GM21576 (cell line): Measurements from ENCODE around the gene TRABD2B.

Source experiments
- ATAC-seq: cut with Tn5 transposase; IDR thresholded peaks from one replicate; pipeline ENCODE4 v1.9.1; 2021; ENCODE audit warnings: mild to moderate bottlenecking, moderate library complexity; ENCODE audit not compliant: unreplicated experiment

The TRABD2B gene

DNA sequence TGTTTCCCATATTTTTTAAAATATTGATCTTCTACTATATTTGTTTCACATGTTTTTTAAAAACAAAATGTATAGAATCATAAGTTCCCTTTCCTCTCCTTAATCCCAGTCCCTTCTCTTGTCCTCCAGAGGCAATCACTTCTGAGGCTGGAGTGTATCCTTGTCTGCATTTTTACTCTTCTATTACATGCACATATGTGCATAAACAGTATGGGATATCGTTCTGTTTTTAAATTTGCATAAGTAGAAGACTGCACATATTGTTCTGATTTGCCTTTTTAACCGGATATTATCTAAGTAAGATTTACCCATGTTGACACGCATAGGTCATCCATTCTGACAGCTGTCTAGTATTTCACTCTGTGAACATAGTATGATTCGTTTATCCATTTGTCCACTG lies 142.0 kb downstream of the TRABD2B start:
- no peak for ATAC-seq

DNA sequence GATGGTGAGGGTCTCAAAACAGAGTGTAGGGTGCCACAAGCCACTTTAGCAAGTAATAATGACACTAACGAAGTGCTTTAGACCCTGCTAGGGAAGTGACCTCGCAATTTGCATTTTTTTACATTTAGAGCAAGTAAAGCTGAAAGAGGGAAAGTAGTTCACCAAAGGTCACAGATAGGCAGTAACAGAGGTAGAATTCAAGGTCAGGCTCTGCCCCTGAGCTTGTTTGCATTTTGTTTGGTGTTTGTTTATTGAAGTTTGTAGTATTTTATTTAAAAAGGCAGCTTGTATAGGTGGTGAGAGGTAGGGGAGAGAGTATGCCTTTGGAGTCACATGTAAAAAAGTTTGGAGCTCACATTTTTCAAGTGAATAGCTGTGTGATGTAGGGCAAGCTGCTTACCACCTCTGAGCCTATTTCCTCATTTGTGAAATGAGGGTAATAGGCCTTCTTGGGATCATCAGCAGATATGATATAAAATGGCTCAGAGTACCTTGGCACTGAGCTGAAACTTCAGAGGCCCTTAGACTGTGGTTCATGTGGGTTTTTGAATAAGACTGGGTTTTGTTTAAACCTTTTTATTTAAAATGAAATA lies 142.5 kb downstream of the TRABD2B start:
- ATAC-seq: no peak

DNA sequence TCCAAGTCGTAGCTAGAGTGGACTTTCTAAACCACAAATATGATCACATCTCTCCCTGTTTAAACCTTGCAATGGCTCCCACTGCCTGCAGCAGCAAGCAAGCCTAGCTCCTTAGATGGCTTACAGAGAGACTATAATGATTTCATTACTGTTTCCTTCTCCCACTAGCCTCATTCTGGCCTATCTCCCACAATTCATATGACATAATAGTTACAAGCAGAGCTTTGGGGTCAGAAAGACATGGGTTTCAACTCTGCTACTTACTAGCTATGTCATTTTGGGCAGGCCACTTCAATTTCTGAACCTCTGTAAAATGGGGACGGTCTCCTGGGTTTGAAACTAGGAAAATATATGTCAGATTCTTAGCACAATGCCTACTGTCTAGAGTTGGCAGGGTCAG lies 143.3 kb downstream of the TRABD2B start:
- no peak for ATAC-seq

DNA sequence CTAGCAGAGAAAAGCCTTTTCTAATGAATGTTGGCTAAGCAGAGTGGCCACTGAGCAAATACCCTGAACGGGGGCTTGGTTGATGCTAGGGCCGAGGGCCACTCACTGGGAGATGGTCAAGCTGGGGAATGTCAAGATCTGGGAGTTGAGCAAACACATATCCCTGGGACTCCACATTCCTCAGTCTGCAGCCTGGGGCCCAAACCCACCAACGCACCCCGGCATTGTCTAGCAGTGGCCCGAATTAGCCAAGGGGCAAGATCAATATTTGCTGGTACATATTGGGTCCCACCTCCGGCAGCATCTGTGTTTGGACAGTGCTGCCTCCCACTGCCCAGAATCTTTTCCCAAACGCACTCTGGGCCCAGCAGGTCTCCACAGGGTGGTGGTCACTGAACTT lies 144.1 kb downstream of the TRABD2B start:
- no peak for ATAC-seq

DNA sequence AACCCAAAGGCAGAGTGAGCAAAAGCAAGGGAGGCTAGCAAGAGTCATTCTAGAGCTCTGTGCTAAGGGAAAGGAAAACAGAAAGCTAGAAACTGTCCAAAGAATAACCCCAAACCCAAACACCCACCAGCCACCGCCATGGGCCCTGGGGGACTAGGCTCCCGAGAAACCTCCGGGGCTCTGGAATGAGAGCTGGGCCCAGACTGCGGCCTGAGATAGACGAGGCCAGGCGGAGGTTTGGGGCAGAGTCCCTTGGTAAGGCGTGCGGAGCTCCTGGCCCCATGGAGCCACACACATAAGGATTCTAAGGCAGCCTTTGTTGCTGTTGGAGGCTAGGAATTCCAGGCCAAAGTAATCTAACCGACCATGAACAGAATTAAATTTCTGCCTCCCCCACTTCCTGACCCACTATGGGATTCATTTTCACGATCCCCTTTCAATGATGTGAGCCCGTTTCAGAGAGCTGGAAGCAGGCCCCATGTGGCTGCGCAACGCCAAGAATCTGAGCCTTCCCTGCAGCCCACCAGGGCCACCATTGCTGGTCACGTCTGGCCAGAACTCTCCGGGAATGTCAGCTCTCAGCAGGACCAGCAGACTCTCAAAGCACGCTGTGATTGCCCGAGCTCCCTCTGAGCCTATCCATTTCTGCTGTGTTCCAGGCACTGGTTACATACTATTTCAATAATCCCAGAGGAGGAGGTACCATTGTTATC lies 145.0 kb downstream of the TRABD2B start:
- ATAC-seq: no peak

DNA sequence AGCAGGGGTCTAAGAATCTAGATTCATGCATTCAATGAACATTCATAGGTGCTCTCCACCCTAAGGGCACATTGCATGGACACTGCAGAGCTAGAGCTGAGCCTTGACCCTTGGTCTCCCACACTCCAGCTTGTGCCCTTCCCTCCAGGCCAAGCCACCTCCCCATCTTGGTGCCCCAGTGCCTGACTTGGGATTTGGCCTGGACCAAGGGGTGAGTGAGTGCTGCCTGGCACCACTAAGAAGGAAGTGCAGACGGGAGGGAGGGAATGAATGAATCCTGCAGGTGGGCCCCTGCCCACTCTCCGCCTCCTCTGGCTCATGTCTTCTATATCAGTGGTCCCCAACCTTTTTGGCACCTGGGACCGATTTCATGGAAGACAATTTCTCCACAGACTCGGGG lies 146.7 kb downstream of the TRABD2B start:
- no peak for ATAC-seq

DNA sequence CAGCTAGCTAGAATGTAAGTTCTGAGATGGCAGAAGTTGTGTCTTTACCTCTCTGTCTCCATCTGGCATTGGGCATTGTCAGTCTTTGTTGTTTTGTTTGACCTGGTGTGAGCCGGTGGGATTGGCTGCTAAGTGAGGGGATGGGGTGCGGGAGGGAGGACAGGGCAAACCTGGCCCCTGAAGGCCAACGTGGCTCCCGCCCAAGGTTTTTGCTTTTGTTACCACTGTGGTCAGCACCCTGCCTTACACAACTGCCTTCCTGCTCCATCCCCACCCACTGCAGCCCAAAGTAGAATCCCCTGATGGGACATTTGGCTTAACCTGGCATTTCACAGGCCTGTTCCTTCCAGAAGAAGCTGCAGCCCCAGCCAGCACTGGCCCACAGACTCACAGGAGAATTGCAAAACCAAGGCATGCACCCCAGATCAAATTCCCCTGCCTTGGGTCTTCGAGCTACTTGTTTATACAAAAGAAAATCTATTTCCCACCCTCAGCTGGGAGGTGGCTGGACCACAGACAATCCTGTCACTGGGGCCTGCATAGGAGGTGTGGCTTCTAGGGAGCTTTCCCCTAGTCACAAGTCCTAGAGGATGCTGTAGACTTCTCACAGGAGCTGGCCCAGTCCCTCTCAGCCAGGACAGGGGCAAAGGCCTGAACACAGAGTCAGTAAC lies 147.5 kb downstream of the TRABD2B start:
- no peak for ATAC-seq

DNA sequence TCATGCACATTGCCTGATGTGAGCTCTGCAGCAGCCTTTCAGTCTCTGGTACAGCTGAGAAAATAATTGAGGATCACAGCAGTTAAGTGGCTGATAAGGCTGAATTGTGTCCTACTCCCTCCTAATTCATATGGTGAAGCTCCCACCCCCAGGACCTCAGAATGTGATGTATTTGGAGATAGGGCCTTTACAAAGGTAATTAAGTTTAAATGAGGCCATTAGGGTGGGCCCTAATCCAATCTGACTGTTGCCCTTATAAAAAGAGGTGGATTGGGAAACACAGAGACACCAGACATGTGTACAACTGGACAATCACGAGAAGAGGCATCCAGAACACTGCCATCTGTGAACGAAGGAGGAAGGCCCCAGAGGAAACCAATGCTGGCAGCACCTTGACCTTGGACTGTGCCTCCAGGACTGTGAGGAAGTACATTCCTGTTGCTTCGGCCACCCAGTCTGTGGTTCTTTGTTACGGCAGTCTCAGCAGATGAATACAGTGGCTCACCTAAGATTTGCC lies 148.1 kb downstream of the TRABD2B start:
- no peak for ATAC-seq

DNA sequence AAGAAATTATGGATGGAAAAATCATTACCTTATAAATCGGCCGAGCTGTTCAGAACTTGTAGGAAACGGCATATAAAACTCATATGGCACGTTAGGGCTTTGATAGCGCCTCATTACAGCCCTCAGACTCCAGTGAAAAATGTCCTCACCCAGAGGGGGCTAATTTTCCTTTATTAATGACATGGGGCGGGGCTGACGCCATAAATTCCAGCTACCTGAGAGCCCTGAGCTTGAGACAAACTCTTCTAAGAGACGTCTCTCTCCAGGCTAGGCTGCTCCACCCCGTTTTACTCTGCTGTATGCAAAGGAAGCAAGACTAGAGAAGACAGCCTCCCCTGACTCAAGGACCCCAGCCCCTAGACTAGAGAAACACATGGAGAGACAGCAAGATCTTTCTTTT lies 149.4 kb downstream of the TRABD2B start:
- no peak for ATAC-seq

DNA sequence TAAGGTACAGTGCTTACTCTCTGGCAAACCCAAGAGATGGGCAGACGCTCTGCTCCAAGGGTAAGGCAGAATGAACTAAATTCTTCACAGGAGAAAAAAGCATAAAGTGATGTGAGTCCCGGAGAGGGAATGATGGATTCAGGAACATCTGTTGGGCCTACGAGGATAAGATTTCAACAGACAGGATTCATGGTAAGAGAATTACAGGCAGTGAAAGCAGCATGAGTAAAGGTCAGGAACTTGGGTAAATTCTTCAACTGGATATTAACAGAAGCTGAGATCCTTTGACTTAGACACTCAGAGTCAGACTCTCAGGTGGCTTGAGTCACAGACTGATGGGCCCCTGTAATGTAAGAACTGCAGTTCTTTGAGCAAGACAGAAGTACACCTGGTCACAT lies 152.6 kb downstream of the TRABD2B start:
- ATAC-seq: no peak

DNA sequence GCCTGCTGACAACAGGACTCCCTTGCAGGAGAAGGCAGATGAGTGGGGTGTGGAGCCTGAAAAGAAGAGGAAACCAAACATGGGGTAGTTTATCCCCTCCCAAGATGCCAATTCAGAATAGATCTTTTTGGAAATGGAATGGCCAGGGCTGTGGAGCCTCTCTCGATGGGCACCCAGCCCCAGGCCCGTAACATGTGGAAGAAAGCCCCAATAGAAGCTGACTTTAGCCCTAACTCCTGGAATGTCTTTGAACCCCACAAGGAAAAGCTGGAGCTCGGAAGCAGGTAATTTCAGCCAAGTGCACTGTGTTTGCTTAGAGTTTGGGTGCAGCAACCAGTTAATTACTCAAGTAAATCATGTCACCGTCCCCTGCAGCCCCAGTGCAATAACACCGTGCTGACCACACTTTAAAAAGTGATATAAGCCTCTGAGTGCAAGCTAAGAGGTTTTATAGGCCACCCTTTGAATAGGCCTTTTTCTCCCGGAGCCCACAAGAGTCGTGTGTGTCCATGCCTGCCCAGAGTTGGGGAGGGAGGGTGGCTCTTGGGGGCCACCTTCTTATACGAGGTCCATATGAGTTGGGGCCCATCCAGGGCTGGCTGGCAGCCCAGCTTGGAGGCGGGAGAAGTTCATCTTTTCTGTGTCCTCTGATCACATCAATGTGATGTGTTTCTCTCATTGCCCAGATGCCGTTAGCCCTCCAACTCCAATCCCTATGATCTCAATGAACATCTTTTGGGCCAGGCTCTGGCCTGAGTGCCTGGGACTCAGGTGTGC lies 153.2 kb downstream of the TRABD2B start:
- ATAC-seq: no peak

DNA sequence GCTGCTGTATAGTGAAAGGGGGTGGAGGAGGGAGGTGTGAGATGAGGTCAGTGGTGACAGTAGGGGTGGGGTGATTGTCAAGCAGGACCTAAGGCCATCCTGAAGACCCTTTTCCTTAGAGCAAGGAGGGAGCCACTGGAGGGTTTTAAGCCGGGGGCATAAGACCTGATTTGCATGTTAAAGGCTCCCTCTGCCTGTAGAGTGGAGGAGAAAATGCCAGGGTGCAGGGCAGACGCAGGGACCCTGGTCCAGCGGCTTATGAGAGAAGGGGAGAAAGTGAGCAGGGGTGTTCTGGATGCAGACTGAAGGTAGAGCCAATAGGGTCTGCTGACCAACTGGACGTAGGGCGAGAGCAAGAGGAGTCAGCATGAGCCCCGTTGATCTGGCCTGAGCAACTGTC lies 154.1 kb downstream of the TRABD2B start:
- ATAC-seq: no peak

DNA sequence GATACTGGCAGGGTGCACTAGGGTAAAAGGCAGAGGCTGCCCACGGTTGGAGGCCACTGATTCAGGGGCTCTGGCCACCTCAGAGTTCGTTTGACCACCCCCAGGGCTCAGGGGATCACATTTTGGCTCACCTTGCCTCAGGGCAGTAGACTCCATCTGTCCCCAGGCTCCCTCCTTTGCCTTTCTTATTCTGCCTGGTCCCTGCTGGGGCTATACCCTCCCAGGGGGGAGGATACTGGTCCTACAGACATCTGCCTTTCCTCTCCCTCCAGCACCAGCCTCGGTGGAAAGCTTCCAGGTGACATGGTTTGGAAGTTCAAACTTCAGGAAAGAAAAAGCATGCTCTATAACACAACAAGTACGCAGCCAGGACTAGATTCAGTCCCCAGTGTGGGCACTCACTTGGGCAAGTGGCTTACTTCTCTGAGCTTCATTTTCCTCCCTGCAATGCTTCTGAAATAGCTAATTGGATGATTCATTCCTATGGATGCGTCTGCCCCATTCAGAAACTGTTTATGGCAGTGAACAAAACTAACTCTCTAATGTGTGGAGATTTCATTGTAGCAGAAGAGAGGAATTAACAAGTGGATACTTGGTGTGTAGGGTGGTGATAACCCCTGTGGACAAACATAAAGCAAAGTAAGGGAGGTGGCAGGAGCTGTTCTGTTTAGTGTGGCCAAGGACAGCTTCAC lies 154.8 kb downstream of the TRABD2B start:
- ATAC-seq: no peak

DNA sequence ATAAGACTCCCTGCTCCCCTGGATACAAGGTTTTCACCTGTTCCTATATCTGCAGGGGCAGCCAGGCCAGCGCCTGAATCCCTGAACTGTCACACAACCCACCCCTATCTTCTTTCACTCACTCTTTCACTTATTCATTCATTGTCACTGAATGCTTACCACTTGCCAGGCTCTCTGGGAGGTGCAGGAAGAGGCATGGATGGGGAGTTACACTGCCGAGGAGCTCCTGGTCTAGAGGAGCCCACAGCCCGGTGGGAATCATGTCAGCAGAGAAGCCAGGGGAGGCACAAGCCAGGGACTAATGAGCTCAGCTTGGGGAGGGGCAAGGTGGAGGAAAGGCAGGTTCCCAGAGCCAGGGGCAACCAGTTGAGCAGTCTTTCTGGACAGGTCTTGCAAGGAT lies 155.8 kb downstream of the TRABD2B start:
- no peak for ATAC-seq

DNA sequence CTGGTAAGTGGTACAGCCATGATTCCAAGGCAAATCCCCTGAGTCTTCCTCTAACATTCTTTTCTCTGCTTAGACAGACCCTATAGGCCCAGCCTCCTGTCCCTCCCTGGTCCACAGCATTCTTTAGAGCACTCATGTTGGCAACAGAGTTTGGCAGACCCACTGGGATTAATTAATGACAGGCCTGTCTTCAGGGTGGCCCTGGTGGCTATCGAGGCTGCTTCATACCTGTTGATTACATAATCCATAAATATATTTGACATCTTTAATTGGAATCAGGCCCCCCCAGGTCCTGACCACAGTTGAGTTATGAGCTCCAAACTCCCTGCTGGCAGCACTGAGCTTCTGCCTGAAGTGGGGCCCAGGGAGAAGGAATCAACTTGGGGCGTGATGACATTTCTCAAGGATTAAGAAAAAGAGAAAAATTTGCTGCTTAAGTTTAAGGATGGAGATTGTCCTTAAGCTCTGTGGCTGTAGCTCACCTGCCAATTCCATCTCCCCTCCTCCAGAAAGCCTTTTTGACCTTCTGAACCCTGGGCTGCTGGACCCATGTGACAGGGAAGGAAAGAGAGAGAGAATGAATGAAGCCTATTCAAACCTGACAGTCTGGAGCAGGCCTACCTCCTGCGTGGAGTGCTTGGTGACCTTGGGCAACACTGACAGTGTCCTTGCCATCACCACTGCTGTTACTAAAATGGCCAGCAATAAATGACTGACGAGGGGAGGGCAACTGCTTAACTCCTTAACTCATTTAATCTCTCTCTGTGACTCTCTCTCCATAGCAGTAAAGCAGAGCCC lies 156.6 kb downstream of the TRABD2B start:
- ATAC-seq: no peak

DNA sequence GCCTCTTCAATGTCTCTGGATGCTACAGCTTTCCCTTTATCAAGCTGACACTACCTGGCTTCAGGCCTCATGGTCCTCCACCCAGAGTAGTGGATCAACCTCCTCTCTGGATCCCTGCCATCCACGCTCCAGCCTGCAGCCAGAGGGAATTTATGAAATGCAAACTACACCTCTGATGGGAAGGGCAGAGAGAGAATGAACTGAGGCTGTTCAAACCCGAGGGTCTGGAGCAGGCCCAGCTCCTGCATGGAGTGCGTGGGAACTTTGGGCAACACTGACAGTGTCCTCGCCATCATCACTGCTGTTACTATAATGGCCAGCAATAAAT lies 157.8 kb downstream of the TRABD2B start:
- ATAC-seq: no peak

DNA sequence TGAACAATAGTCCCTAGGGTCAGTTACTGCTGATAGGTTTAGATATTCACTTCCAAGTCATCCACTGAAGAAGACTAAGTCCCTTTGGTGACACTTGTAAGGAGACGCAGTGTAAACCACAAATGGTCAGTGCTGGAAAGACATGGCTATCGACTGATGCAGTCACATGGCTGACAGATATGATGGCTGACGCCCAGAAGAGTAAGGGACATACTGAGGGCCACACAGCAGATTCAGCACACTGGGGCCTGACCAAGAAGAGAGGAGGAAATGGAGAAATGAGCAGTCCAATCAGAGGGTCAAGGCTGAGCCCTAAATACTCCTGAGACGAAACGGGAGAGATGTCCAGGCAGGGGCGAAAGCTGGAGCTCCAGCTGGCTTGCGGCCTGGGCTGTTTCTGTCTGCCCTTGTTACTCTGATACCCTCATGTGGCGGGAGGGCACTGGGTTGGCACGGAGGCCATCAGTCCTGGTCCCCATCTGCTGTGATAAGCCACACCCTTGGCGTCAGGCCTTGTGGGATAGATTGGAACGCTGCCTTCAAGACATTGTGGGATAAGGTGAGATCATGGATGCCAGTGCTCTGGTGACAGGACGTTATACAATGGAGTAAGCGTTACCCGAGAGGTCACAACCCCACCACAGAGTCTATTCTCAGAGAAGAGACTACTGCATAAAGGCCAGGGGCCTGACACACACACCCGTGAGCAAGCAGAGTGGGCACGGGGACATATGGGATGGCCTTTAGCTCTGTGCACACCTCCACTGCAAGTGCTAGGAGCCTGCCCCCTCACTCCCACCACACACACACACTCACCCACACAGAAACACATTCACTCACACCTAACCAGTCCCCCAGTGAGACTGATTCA lies 158.4 kb downstream of the TRABD2B start:
- no peak for ATAC-seq

DNA sequence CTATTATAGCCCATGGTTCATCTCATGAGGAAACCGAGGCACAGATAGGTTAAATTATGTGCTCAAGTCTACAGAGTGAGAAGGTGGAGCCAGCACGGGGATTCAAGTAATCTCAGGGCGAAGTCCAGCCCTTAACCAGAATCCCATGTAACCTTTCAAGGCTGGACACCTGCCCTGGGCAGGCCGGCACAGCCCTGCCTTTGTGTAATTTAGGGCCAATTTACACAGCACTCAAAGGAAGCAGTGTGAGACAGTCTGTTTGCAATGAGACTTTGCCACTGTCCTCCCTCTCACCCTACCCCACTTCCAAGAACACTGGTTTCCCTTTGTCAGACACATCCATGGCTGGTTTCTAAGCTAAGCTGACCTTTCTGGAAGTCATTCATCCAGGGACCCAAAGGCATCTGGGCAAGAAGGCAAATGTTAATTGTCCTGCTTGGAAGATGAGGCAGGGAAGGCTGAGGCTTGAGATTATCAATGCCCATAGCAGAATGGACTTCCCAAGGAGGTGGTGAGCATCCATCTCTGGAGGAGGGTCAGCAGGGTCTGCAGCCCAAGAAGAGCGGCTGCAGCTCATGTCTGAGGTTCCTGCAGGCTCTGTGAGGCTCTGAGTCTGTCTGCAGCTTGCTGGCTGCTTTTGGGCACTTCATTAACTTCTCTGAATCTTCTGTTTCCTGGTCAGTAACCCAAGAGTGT lies 159.2 kb downstream of the TRABD2B start:
- ATAC-seq: no peak
